H1 (cell line): ENCODE data around the gene CACNA1B. TPM values are rescaled to one million over a fixed set of nuclear protein-coding genes. Genes with fewer than 3 reads are reported as not detected.

Experiments used
- BCL11A ChIP-seq, 2 experiments: IDR thresholded peaks; one replicate each; pipeline ENCODE4 v1.6.1; 2011; ENCODE audit warnings: low read depth in 2 of 2, low read length in 2 of 2, mild to moderate bottlenecking in 2 of 2
- CBX8 ChIP-seq: fragments of 300-800, 300-1000 bp; sonication (generic); IDR thresholded peaks from 2 replicates; pipeline ENCODE4 v1.7.1; 2016; ENCODE audit warnings: low read depth, low read length, borderline replicate concordance
- HDAC2 ChIP-seq, 2 experiments: fragments of 300-600 bp in 1 of 2; sonication (generic) in 1 of 2; IDR thresholded peaks; 2 replicates each; pipeline ENCODE4 v1.6.1; 2011 to 2012; ENCODE audit warnings: low read depth in 2 of 2, low read length in 2 of 2, mild to moderate bottlenecking in 2 of 2, moderate library complexity in 2 of 2, borderline replicate concordance in 1 of 2, inconsistent platforms in 1 of 2
- KDM1A ChIP-seq: fragments of 200-600, 300-600 bp; sonication (generic); IDR thresholded peaks from 2 replicates; pipeline ENCODE4 v1.7.1; 2016; ENCODE audit warnings: mild to moderate bottlenecking, low read length, borderline replicate concordance
- KDM5A ChIP-seq: fragments of 200-600 bp; IDR thresholded peaks from 2 replicates; pipeline ENCODE4 v1.7.1; 2012; ENCODE audit warnings: mild to moderate bottlenecking, low read length, inconsistent platforms, mixed read lengths
- POLR2AphosphoS5 ChIP-seq: IDR thresholded peaks from 2 replicates; pipeline ENCODE4 v1.6.1; 2011; ENCODE audit warnings: low read depth, low read length
- RFX5 ChIP-seq: IDR thresholded peaks from 2 replicates; pipeline ENCODE4 v1.6.1; 2011; ENCODE audit warnings: low read depth, low read length, improper control_type of control experiment, borderline replicate concordance
- SAP30 ChIP-seq: fragments of 300-600 bp; sonication (generic); IDR thresholded peaks from 2 replicates; pipeline ENCODE4 v1.7.1; 2012; ENCODE audit warnings: low read length, moderate library complexity, mild to moderate bottlenecking, inconsistent platforms; ENCODE audit not compliant: insufficient read depth, insufficient replicate concordance
- polyA plus RNA-seq, 7 experiments: library from polyadenylated mRNA; depleted of rRNA in 3 of 7; stranded (reverse) in 5 of 7; unstranded in 2 of 7; fragments of >200 nt in 5 of 7; fragments of 200-250 nt in 2 of 7; gene quantifications; 1 replicate in 5 of 7; 2 replicates in 1 of 7; 4 replicates in 1 of 7; pipeline versions ENCODE4 v1.2.1 to v1.2.3, GENCODE V29; 2011 to 2013; ENCODE audit warnings: missing spikeins in 2 of 7, mixed read lengths in 2 of 7
- total RNA-seq: library from RNA; stranded (reverse); fragmentation: NEBNext Ultra II Directional; extraction: Animal tissue kit (Norgen Biotek cat#: 25700); gene quantifications from 2 replicates; pipeline ENCODE4 v1.2.1, GENCODE V29; 2021
- TF ChIP-seq, protein P1 (sequence below): fragments of 300-600 bp; sonication (generic); IDR thresholded peaks from 2 replicates; pipeline ENCODE4 v1.7.1; 2012; ENCODE audit warnings: low read length, moderate library complexity, mild to moderate bottlenecking, inconsistent platforms; ENCODE audit not compliant: insufficient replicate concordance
- TF ChIP-seq, protein P2 (sequence below): IDR thresholded peaks from 2 replicates; pipeline ENCODE4 v1.6.1; 2011; ENCODE audit warnings: low read depth, mild to moderate bottlenecking, low read length; ENCODE audit not compliant: insufficient read depth

Gene CACNA1B
- total and polyA plus RNA-seq, 2 of the 8 experiments (the other 6 are each of a cell fraction or from before 2014, with no cell fraction given): 1.5 to 5.7 TPM

DNA sequence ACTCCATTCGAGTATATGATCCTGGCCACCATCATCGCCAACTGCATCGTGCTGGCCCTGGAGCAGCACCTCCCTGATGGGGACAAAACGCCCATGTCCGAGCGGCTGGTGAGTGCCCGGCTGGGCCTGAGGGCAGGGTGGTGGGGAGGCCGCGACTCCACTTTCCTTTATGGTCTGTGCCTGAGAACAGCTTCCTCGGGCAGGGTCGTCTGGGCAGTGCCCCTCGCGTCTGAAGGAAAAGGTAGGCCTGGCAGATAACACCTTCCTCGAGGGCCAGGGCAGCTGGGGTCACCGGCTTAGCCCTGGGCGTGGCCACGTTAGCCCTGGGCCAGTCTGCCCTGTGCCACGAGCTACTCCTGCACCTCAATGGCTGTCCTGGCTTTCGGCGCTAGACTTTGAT lies 1.5 kb downstream of the CACNA1B start (continued):
- TF ChIP-seq, protein P1, sequence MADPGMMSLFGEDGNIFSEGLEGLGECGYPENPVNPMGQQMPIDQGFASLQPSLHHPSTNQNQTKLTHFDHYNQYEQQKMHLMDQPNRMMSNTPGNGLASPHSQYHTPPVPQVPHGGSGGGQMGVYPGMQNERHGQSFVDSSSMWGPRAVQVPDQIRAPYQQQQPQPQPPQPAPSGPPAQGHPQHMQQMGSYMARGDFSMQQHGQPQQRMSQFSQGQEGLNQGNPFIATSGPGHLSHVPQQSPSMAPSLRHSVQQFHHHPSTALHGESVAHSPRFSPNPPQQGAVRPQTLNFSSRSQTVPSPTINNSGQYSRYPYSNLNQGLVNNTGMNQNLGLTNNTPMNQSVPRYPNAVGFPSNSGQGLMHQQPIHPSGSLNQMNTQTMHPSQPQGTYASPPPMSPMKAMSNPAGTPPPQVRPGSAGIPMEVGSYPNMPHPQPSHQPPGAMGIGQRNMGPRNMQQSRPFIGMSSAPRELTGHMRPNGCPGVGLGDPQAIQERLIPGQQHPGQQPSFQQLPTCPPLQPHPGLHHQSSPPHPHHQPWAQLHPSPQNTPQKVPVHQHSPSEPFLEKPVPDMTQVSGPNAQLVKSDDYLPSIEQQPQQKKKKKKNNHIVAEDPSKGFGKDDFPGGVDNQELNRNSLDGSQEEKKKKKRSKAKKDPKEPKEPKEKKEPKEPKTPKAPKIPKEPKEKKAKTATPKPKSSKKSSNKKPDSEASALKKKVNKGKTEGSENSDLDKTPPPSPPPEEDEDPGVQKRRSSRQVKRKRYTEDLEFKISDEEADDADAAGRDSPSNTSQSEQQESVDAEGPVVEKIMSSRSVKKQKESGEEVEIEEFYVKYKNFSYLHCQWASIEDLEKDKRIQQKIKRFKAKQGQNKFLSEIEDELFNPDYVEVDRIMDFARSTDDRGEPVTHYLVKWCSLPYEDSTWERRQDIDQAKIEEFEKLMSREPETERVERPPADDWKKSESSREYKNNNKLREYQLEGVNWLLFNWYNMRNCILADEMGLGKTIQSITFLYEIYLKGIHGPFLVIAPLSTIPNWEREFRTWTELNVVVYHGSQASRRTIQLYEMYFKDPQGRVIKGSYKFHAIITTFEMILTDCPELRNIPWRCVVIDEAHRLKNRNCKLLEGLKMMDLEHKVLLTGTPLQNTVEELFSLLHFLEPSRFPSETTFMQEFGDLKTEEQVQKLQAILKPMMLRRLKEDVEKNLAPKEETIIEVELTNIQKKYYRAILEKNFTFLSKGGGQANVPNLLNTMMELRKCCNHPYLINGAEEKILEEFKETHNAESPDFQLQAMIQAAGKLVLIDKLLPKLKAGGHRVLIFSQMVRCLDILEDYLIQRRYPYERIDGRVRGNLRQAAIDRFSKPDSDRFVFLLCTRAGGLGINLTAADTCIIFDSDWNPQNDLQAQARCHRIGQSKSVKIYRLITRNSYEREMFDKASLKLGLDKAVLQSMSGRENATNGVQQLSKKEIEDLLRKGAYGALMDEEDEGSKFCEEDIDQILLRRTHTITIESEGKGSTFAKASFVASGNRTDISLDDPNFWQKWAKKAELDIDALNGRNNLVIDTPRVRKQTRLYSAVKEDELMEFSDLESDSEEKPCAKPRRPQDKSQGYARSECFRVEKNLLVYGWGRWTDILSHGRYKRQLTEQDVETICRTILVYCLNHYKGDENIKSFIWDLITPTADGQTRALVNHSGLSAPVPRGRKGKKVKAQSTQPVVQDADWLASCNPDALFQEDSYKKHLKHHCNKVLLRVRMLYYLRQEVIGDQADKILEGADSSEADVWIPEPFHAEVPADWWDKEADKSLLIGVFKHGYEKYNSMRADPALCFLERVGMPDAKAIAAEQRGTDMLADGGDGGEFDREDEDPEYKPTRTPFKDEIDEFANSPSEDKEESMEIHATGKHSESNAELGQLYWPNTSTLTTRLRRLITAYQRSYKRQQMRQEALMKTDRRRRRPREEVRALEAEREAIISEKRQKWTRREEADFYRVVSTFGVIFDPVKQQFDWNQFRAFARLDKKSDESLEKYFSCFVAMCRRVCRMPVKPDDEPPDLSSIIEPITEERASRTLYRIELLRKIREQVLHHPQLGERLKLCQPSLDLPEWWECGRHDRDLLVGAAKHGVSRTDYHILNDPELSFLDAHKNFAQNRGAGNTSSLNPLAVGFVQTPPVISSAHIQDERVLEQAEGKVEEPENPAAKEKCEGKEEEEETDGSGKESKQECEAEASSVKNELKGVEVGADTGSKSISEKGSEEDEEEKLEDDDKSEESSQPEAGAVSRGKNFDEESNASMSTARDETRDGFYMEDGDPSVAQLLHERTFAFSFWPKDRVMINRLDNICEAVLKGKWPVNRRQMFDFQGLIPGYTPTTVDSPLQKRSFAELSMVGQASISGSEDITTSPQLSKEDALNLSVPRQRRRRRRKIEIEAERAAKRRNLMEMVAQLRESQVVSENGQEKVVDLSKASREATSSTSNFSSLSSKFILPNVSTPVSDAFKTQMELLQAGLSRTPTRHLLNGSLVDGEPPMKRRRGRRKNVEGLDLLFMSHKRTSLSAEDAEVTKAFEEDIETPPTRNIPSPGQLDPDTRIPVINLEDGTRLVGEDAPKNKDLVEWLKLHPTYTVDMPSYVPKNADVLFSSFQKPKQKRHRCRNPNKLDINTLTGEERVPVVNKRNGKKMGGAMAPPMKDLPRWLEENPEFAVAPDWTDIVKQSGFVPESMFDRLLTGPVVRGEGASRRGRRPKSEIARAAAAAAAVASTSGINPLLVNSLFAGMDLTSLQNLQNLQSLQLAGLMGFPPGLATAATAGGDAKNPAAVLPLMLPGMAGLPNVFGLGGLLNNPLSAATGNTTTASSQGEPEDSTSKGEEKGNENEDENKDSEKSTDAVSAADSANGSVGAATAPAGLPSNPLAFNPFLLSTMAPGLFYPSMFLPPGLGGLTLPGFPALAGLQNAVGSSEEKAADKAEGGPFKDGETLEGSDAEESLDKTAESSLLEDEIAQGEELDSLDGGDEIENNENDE: no peak
- TF ChIP-seq SAP30 (no peak), POLR2AphosphoS5 (no peak), RFX5 (no peak), HDAC2 (IDR thresholded peaks at IDR 0.05; ENCODE audit: borderline replicate concordance in 1 of 2, low read depth in 2 of 2, low read length in 2 of 2) (no peak), CBX8 (no peak), KDM1A (no peak), BCL11A (IDR thresholded peaks at IDR 0.05; ENCODE audit: low read depth in 2 of 2, low read length in 2 of 2) (no peak), KDM5A (no peak)
- TF ChIP-seq, protein P2, sequence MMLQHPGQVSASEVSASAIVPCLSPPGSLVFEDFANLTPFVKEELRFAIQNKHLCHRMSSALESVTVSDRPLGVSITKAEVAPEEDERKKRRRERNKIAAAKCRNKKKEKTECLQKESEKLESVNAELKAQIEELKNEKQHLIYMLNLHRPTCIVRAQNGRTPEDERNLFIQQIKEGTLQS: no peak
